SIG-M5 treated with dmso at 0.1 percent for 504 hours (cell line): Measurements from ENCODE around the gene CDK13.
A peak's percentile ranks its signal among the peaks of the same experiment; 100 is the strongest.

Source experiments
- DNase-seq: peaks from one replicate; lab custom pipeline; 2025; ENCODE audit not compliant: unreplicated experiment; lab: John Stamatoyannopoulos, UW

Gene CDK13

GRCh38 chr7:40008223-40008815 lies 58.3 kb downstream of the CDK13 start:
- DNase-seq: no peak

DNA sequence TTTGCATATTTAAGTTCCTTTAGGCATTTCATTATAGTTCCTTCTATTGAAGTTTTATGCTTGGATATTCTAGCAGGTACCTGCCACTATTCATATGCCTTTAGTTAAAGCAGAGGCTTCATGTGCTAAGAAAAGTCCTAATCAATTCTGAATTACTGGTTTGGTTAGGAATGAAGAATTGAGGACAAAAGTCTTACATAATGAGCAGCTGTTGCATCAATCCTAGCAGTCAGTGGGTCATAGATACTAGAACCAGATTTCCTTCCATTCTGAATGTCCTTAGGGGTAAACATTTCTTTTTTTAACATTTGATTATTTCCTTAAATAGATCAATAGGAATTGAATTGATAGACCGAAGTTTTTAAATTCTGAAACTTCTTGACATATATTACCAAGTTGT lies 59.2 kb downstream of the CDK13 start:
- no peak for DNase-seq

DNA sequence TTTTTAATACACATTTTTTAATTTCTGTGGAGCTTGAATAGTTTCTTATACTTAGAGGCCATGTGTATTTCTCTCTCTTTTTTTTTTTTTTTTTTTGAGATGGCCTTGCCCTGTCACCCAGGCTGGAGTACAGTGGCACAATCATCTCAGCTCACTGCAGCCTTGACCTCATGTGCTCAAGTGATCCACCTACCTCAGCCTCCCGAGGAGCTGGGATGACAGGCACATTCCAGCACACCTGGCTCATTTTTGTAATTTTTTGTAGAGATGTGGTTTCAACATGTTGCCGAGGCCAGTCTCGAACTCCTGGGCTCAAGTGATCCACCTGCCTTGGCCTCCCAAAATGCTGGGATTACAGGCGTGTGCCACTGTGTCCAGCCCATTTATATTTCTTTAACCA lies 64.3 kb downstream of the CDK13 start:
- DNase-seq: no peak

DNA sequence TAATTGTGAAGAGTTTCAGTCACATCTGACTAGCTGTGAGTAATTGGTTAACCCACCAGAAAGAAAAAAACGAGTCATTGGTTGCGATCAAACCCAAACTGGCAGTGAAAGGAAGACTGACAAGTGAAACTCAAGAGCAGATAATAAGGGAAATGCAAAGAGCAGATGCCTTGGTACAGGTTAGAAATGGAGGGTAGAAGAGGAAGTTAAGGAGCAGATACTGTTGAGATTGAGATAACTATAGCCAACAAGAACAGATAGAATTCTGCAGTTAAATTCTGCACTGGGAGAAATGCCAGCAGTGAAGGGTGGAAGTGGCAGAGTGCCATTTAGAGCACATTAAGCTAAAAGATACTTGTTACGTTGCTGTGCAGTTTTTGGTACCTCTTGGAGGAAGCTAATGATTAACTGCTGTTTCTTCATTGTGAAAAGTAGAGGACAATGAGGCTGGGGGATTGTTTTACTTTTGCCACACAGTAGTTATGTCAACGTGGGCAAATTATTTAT lies 65.8 kb downstream of the CDK13 start:
- DNase-seq: peak; percentile 29

- DNase-seq: no peak
Measured at GRCh38 chr7:40019558-40019957, 69.5 kb downstream of the CDK13 start.

GRCh38 chr7:40024048-40024447 lies 74.0 kb downstream of the CDK13 start:
- no peak for DNase-seq

- DNase-seq: no peak
Measured at GRCh38 chr7:40024841-40025240, 74.8 kb downstream of the CDK13 start.

DNA sequence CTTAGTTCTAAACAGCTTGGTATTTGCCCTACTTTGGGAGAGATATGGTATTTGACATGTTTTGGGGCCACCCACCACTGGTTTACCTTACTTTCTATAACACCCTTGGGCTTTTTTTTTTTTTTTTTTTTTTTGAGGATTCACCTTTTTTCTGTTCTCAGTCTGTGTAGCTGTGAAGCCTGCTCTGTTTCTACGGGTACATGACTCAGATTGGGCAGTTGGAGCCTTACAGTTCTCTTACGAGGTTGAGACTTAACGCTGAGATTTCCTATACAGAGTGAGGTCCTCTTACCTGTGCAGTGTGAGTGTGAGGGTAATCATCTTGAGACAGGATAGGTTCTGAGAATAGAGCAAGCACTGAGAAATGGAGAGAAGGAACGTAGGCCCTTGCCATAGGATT lies 77.5 kb downstream of the CDK13 start:
- no peak for DNase-seq

DNA sequence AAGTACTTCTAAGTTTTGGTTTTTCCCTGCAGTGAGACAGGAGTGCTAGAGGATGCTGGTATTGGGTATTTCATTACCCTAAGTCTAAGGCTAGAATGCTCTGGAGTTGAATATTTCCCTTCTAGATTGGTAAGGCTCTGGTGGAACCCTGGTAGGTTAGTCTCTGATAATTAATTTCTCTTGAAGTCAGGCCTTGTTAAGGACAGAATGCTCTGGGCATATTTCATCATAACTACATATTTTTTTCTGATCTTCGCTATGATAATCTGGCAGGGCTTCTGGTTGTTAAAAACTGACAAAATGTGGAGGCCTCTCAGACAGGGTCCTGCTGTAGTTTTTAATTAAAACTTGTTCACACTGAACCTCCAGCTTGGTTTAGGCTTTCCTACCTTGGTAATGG lies 83.8 kb downstream of the CDK13 start:
- no peak for DNase-seq

- DNase-seq: no peak
Measured at GRCh38 chr7:40041456-40041855, 91.4 kb downstream of the CDK13 start.

- no peak for DNase-seq
Measured at GRCh38 chr7:40043164-40043563, 93.1 kb downstream of the CDK13 start.

DNA sequence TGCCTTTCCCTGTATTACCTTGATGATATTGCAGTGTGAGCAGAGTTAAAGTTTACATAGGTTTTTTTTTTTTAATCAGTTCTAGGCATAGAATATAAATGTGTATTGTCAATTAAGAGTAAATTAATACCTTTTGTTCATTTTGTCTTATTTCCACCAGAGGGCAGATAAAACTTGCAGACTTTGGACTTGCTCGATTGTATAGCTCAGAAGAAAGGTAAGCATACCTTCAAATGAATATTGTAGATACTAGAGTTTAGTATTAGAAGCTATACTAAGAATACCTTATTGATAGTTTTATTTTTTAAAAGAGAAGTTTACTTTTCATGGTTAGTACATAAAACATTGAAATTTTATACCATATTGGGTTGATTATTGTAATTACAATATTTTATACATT lies 97.6 kb downstream of the CDK13 start:
- DNase-seq: peak; percentile 12

DNA sequence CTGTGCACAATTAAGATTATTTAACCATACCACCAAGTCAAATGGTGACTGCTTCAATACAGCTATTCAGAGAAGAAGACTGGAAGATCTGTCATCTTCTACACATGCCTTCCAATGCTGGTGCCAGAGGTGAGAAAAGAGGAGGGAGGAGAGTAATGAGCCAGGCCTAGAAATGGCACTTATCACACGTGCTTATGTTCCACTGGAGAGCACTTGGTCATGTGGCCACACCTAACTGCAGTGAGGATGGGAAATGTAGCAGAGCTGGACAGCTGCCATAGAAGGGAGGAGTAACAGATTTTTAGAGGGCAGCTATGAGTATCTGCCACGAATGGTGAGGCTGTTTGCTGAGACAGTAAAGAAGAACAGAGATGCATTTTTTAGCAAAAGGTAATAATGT lies 107.2 kb downstream of the CDK13 start:
- no peak for DNase-seq

- no peak for DNase-seq
Measured at GRCh38 chr7:40058026-40058425, 108.0 kb downstream of the CDK13 start.

DNA sequence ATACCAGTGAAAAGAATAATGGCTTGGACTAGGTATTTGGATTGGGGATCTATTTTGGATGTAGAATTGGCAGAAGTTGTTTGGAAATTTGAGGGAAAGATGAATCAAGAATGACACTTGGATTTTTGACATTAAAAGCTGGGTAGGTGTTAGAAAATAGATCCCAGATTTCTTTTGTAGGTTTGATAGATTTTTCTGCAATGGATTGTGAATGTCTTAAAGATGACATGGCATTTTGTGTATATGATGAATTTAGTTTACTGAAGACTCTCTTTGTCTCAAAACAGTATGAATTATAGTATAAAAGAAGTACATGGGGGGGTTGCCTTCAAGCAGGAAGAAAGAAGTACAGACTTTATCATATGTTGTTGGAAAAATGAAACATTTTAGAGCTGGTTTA lies 108.6 kb downstream of the CDK13 start:
- no peak for DNase-seq

DNA sequence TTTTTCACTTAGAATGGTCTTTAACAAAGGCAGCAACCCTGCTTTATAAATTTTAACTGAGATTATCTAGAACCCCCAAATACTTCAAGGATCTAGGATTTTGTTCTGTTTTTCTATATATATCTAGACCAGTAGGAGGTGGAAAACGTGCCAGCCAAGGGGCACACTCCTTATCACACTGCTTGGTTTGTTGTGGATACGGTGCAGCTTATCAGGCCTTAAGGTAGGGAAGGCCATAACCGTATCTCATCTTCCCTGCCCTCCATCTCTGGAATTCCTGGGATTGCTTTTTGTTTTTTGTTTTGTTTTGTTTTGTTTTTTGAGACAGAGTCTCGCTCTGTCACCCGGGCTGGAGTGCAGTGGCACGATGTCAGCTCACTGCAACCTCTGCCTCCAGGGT lies 109.0 kb downstream of the CDK13 start:
- no peak for DNase-seq

DNA sequence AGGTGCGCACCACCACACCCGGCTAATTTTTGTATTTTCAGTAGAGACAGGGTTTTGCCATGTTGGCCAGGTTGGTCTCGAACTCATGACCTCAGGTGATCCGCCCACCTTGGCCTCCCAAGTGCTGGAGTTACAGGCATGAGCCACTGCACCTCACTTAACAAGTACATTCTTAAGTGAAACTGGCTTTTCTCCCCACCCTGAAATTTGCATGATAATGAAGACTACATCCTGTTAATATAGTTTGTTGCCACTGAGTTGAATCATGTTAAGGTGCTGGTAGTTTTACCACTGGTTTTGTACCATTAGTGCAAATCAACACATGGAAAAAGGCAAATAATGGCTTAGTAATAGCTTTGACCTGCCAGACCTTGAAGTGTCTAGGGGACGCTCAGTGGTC lies 122.2 kb downstream of the CDK13 start:
- no peak for DNase-seq

GRCh38 chr7:40073239-40073638 lies 123.2 kb downstream of the CDK13 start:
- no peak for DNase-seq

DNA sequence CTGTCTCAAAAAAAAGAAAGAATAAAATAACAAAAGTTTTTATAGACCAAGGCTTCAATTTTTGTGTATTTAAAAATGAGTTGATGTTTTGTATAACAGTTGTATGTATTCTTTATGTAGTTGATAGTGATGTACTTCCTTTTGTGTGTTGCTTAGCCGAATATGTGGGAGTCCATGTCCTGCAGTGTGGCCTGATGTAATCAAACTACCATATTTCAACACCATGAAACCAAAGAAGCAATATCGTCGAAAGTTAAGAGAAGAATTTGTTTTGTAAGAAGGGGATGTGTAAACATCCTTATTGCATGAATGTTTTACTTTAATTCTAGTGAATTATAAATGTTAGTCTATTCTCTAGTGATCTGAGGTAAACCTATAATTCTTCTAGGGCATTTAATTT lies 127.8 kb downstream of the CDK13 start:
- DNase-seq: peak; percentile 76

- DNase-seq: no peak
Measured at GRCh38 chr7:40092182-40092581, 142.1 kb downstream of the CDK13 start.

DNA sequence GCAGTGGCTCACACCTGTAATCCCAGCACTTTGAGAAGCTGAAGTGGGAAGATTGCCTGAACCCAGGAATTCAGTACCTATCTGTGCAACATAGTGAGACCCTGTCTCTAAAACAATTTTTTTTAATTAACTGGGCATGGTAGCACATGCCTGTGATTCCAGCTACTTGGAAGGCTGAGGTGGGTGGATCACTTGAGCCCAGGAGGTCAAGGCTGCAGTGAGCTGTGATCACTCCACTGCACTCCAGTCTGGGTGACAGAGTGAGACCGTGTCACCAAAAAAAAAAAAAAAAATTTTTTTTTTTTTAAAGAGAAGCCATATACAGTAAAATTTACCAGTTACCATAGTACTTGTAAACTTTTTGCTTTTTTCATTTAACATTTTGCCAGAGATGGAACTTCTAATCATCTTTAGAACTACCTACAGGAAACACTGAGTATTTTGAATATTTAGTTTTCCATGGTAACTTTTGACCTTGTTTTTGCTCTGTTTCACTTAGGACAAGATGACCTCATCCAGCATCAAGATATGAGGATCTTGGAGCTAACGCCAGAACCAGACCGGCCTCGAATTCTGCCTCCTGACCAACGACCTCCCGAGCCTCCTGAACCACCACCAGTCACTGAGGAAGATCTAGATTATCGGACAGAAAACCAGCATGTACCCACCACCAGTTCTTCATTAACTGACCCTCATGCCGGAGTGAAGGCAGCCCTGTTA lies 143.7 kb downstream of the CDK13 start:
- DNase-seq: no peak

- DNase-seq: no peak
Measured at GRCh38 chr7:40095230-40095629, 145.2 kb downstream of the CDK13 start.
